Anterior cingulate cortex (tissue), 58 donors: ENCODE results near the gene PLPPR3.

Source experiments
- DNase-seq, 58 donors: peaks; one replicate each; lab custom pipeline; 2025; lab: John Stamatoyannopoulos, UW

PLPPR3 gene

GRCh38 chr19:782185-782877, 39.4 kb downstream of the PLPPR3 start:
- no peak for DNase-seq

- DNase-seq: no peak
Observed at GRCh38 chr19:781800-782184, 40.0 kb downstream of the PLPPR3 start.

- DNase-seq: no peak
Observed at GRCh38 chr19:780935-781334, 40.8 kb downstream of the PLPPR3 start.

GRCh38 chr19:778910-779653, 42.7 kb downstream of the PLPPR3 start:
- no peak for DNase-seq

GRCh38 chr19:776549-776948, 45.2 kb downstream of the PLPPR3 start:
- DNase-seq: no peak

- no peak for DNase-seq
Observed at GRCh38 chr19:772730-773436, 48.9 kb downstream of the PLPPR3 start.

- no peak for DNase-seq
Observed at GRCh38 chr19:772063-772462, 49.7 kb downstream of the PLPPR3 start.

- no peak for DNase-seq
Observed at GRCh38 chr19:771332-771785, 50.4 kb downstream of the PLPPR3 start.

- DNase-seq: no peak
Observed at GRCh38 chr19:769616-770015, 52.1 kb downstream of the PLPPR3 start.

GRCh38 chr19:768424-768823, 53.3 kb downstream of the PLPPR3 start:
- no peak for DNase-seq

GRCh38 chr19:765179-765738, 56.5 kb downstream of the PLPPR3 start:
- DNase-seq: no peak

GRCh38 chr19:764301-764700, 57.5 kb downstream of the PLPPR3 start:
- DNase-seq: no peak

- no peak for DNase-seq
Observed at GRCh38 chr19:763869-764268, 57.9 kb downstream of the PLPPR3 start.

GRCh38 chr19:763181-763580, 58.6 kb downstream of the PLPPR3 start:
- no peak for DNase-seq
